Activated T-helper 17 cell treated with anti-CD3 and anti-CD28 coated beads, Interleukin-2, amount 50 U/mL, for 72 hours (primary cell): Measurements from ENCODE around the gene MTLN. TPM values are rescaled to one million over a fixed set of nuclear protein-coding genes. Genes with fewer than 3 reads are reported as not detected.
"Not testable (repeated sequence)": the region's sequence is repeated elsewhere in the genome, so short reads cannot be mapped to it uniquely, and the experiment has no call there.

ENCODE experiments used
- ATAC-seq: fragments of 150-1000 bp; cut with Tn5 transposase; replicated peaks from 2 replicates; pipeline ENCODE4 v1.10.0; 2021; ENCODE audit warnings: mild to moderate bottlenecking, moderate library complexity
- H3K27ac Mint-ChIP-seq: one replicate; pipeline ENCODE4 v1.8.0; 2022; ENCODE audit warnings: mixed read lengths
- H3K27me3 Mint-ChIP-seq: one replicate; pipeline ENCODE4 v1.8.0; 2022; ENCODE audit warnings: mixed read lengths
- H3K36me3 Mint-ChIP-seq: one replicate; pipeline ENCODE4 v1.8.0; 2022; ENCODE audit warnings: low read depth, mild to moderate bottlenecking, mixed read lengths
- H3K4me1 Mint-ChIP-seq: one replicate; pipeline ENCODE4 v1.8.0; 2022; ENCODE audit warnings: mixed read lengths
- H3K4me3 Mint-ChIP-seq: one replicate; pipeline ENCODE4 v1.8.0; 2022; ENCODE audit warnings: mild to moderate bottlenecking, mixed read lengths
- H3K9me3 Mint-ChIP-seq: one replicate; pipeline ENCODE4 v1.8.0; 2022; ENCODE audit warnings: mixed read lengths
- total RNA-seq, 2 donors: library from RNA; stranded (reverse); gene quantifications; one replicate each; pipeline ENCODE4 v1.2.3, GENCODE V29; 2022

The MTLN gene
- total RNA-seq, result 10 to 100 TPM; 33.0 to 55.3 TPM

DNA sequence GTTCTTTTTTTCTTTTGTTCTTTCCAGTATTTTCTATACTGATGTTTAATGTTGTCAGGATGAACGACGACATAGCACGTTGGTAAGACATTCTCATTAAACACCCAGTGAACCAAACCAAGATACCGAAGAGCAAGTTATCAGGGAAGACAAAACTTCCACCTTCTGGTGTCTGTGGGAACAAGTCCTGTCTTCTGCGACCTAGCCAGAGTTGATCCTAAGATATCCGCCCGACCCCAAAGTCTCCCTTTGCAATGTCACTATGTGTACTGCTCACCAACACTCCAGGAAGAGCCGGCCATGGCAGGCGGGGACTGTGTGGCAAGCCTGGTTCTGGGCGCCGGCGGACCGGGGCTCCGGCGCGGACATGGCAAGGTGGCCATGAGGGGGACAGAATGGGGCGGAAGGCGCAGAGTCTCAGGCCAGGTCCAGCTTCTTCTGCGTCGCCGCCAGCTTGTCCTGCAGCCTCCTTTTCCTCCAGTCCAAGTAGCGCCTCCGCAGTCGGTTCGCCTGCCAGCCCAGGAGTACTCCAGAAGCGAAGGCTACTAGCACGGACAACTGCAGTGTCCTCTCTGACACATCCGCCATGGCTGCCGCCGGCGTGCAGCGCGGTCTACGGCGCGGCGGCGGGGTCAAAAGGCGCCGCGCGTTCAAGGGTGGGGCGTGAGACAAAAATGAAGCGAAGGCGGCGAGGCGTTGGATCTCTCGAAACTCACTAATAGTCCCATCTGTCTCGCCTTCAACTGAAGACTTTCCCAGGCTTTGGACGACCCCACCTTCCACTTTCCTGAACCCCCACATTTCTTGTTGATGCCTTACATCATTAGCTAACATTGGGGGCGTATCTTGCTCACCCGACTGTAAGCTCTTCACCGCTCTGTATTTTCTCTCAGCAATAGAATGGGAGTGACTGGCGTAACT, at the start of gene MTLN:
MTLN (minus strand) TSS at position 610 of the 921 bp plus-strand sequence; CDS start at position 588, 22 bp downstream.
- peak; percentile 94 for ATAC-seq
- Mint-ChIP-seq H3K4me3 (peak within 1 kb of the TSS; percentile 94), H3K27me3 (peaks cover 19% of the 10 kb centered on the region), H3K27ac (peak within 1 kb of the TSS; percentile 95), H3K36me3 (peaks cover 39% of the 10 kb centered on the region), H3K4me1 (no peaks in the 10 kb centered on the region), H3K9me3 (no peaks in the 10 kb centered on the region)

DNA sequence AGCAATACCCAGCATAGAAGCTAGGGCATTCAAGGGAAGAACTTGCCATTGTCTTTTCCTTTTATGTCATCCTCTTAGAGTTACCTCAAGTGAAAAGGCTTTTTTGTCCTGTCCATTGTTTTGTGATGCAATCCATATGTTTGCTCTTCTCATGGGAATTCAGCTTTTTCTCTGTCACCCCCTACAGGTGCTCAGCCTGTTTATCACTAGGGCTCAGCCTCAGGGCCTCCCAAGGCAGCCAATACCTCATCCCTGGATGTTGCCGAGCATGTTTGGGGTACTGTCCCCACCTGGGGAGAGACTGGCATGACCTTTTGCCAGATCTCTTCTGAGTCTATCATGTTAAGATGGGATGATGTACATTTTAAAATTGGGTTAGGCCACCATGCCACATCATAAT, 49.6 kb upstream of the MTLN start:
- H3K27me3 Mint-ChIP-seq, H3K27ac Mint-ChIP-seq, H3K36me3 Mint-ChIP-seq, H3K9me3 Mint-ChIP-seq, H3K4me1 Mint-ChIP-seq, ATAC-seq, H3K4me3 Mint-ChIP-seq: not testable (repeated sequence)

- not testable (repeated sequence) for H3K27ac Mint-ChIP-seq, H3K9me3 Mint-ChIP-seq, H3K4me3 Mint-ChIP-seq, H3K4me1 Mint-ChIP-seq, H3K36me3 Mint-ChIP-seq, ATAC-seq, H3K27me3 Mint-ChIP-seq
These were observed 35.9 kb upstream of the MTLN start for GRCh38 chr2:110248081-110248795.

DNA sequence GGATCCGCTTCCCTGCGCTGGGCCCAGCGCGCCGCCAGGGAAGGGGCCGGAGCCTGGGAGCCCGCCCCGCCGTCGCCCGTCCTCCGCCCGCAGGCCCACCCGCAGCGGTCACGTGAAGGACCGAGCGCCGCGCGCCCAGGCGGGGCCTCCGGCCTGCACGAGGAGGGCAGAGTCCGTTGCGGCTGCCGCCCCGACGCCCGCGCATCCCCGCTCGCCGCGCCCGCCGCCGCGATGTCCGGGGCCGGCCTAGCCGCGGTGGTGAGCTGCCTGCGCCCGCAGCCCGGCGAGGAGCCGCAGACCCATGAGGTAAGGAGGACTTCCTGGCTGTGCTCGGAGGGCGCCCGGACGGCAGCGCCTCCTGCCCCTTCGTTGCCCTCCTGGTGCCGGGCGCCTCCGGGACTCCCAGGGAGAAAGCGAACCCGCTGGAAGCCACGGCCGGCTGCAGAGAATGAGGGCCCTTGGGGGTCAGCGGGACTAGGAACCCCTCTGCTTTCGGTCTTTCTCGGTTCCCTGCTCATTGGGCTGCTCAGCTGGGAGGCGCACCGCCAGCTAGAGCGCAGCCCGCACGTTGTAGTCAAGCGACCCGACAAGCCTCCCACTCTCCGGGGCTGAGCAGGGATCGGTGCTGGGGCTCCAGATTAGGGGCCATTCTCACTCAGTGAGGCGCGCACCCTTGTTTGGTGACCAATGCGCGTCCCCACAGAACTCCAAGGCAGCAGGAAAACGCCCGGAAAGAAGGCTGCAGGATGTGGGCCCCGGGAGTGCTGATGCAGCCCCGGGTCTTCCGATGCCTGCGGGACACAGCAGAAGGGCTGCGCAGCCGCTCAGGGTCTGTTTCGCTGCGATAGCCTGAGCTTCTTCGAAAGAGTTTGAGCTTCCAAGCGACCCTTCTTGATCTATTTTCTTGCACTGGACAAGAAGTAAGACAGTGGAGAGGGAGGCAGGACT, 33.4 kb upstream of the MTLN start:
- H3K27me3 Mint-ChIP-seq, H3K9me3 Mint-ChIP-seq, H3K4me3 Mint-ChIP-seq, H3K27ac Mint-ChIP-seq, H3K36me3 Mint-ChIP-seq, H3K4me1 Mint-ChIP-seq: not testable (repeated sequence)
- ATAC-seq, result peak; percentile 53

GRCh38 chr2:110243283-110243682, 30.9 kb upstream of the MTLN start:
- not testable (repeated sequence) for H3K27me3 Mint-ChIP-seq, H3K4me3 Mint-ChIP-seq, ATAC-seq, H3K4me1 Mint-ChIP-seq, H3K27ac Mint-ChIP-seq, H3K9me3 Mint-ChIP-seq, H3K36me3 Mint-ChIP-seq

GRCh38 chr2:110234514-110234913, 22.2 kb upstream of the MTLN start:
- not testable (repeated sequence) for H3K27ac Mint-ChIP-seq, H3K4me3 Mint-ChIP-seq, H3K4me1 Mint-ChIP-seq, H3K36me3 Mint-ChIP-seq, ATAC-seq, H3K27me3 Mint-ChIP-seq, H3K9me3 Mint-ChIP-seq

- not testable (repeated sequence) for H3K27ac Mint-ChIP-seq, H3K4me3 Mint-ChIP-seq, H3K9me3 Mint-ChIP-seq, H3K36me3 Mint-ChIP-seq, ATAC-seq, H3K4me1 Mint-ChIP-seq
- H3K27me3 Mint-ChIP-seq, result peaks cover 16% of the 10 kb centered on the region
These were observed 17.5 kb upstream of the MTLN start for GRCh38 chr2:110229886-110230285.

DNA sequence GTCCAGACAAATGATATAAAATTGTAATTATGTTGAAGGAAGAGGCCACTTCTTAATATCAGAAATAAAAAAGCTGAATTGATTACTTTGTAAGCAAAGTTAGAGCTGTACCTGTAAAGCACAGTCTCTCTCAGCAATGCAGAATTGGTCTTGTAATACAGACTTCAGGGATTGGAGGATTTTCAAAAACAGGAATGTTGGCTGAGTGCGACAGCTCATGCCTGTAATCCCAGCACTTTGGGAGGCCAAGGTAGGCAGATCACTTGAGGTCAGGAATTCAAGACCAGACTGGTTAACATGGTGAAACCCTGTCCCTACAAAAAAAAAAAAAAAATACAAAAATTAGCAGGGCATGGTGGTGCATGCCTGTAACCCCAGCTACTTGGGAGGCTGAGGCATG, 10.3 kb upstream of the MTLN start:
- not testable (repeated sequence) for H3K9me3 Mint-ChIP-seq, ATAC-seq, H3K4me1 Mint-ChIP-seq, H3K27ac Mint-ChIP-seq, H3K36me3 Mint-ChIP-seq, H3K4me3 Mint-ChIP-seq
- H3K27me3 Mint-ChIP-seq, result peaks cover 50% of the 10 kb centered on the region

DNA sequence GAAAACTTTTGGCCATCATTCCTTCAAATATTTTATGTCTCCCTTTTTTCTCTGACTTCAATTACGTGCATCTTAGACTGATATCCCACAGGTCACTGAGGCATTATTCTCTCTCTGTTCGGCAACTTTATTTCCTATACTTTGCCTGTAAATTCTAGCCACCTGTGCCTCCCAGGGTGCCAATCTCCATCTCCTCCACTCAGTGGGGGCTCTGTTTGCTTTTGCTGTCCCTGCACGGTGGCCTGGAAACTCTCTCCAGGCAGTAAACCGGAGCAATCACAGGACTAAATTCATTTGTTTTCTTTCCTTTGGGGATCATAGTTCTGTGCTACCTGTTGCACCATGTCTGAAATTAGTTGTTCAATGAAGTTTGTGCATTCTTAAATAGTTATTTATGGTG, 9.6 kb upstream of the MTLN start:
- peaks cover 48% of the 10 kb centered on the region for H3K27me3 Mint-ChIP-seq
- ATAC-seq, result no peak
- no peak overlapping the region for H3K27ac Mint-ChIP-seq
- no peaks in the 10 kb centered on the region for H3K4me1 Mint-ChIP-seq
- H3K4me3 Mint-ChIP-seq, result no peak overlapping the region
- H3K9me3 Mint-ChIP-seq, result no peaks in the 10 kb centered on the region
- H3K36me3 Mint-ChIP-seq, result no peaks in the 10 kb centered on the region

- Mint-ChIP-seq H3K27ac (no peak overlapping the region), H3K4me1 (no peaks in the 10 kb centered on the region), H3K9me3 (no peaks in the 10 kb centered on the region), H3K27me3 (peaks cover 56% of the 10 kb centered on the region), H3K4me3 (no peak overlapping the region), H3K36me3 (no peaks in the 10 kb centered on the region)
- ATAC-seq, result no peak
These were observed 7.8 kb upstream of the MTLN start for GRCh38 chr2:110220190-110220564.

DNA sequence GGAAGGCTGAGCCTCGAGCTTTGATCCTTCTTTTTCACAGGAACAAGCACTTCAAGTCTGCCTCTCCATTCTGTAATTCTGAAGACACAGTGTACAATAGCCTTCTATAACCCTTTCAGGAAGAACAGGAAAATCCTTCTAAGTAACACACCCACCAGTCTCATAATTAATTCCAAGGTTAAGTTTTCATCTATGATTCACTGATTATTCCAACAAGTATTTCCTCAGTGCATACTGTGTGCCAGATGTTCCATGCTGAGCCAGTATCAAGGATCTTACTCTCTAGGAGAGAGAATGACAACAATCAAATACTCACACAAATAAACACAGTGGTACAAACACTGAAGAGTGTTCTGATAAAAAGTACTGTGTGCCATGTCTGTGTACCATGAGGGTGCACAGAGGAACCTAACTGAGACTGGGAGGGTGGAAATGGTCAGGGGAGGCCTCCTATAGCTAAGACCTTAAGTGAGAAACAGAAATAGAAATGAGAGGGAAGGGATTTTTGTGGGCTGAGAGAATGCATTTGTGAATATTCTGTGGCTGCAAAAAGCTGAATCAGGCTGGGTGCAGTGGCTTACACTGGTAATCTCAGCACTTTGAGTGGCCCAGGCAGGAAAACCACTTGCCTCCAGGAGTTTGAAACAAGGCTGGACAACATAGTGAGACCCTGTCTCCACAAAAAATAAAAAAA, 7.3 kb upstream of the MTLN start:
- Mint-ChIP-seq H3K4me3 (no peak overlapping the region), H3K27me3 (peaks cover 59% of the 10 kb centered on the region), H3K27ac (no peak overlapping the region), H3K4me1 (no peaks in the 10 kb centered on the region), H3K9me3 (no peaks in the 10 kb centered on the region), H3K36me3 (no peaks in the 10 kb centered on the region)
- no peak for ATAC-seq

DNA sequence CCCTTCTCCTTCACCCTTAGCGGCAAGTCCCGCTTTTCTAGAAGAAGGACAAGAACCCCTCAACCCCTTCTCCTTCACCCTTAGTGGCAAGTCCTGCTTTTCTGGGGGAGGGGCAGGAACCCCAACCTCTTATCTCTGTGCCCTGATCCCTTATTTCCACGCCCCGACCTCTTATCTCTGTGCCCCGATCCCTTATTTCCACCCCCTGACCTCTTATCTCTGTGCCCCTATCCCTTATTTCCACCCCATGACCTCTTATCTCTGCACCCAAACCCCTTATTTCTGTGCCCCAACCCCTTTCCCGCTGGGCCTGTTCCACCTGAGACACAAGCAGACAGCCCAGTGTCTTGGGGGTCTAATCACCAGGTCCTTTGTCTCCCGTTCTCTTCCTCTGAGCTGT, 6.5 kb upstream of the MTLN start:
- not testable (repeated sequence) for H3K27ac Mint-ChIP-seq, H3K4me1 Mint-ChIP-seq, H3K9me3 Mint-ChIP-seq, H3K36me3 Mint-ChIP-seq, ATAC-seq, H3K4me3 Mint-ChIP-seq
- peaks cover 56% of the 10 kb centered on the region for H3K27me3 Mint-ChIP-seq

- H3K27ac Mint-ChIP-seq, result no peak overlapping the region
- ATAC-seq, result no peak
- H3K4me1 Mint-ChIP-seq, result no peaks in the 10 kb centered on the region
- no peak overlapping the region for H3K4me3 Mint-ChIP-seq
- no peaks in the 10 kb centered on the region for H3K9me3 Mint-ChIP-seq
- H3K36me3 Mint-ChIP-seq, result peaks cover 9% of the 10 kb centered on the region
- peaks cover 52% of the 10 kb centered on the region for H3K27me3 Mint-ChIP-seq
These were observed 4.5 kb upstream of the MTLN start for GRCh38 chr2:110216803-110217202.

DNA sequence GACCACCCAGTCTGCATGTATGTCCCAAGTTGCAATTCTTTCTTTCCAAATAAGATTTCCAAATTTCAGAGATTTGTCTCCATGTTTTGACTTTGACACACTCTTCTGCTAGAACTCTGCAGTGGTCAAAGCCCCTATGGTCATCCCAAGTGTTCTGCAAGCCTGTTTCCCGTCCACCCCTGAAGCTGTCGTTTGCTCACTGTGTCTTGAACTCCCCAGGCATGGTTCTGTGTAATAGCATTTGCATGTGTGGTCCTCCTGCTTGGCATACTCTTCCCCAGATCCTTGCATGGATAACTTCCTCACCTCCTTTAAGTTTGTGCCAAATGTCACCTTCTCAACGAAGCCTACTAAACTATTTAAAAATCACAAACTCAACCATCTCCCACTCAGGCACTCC, 3.9 kb upstream of the MTLN start:
- no peak overlapping the region for H3K4me3 Mint-ChIP-seq
- no peaks in the 10 kb centered on the region for H3K4me1 Mint-ChIP-seq
- peaks cover 14% of the 10 kb centered on the region for H3K36me3 Mint-ChIP-seq
- no peak for ATAC-seq
- H3K27me3 Mint-ChIP-seq, result peaks cover 50% of the 10 kb centered on the region
- H3K27ac Mint-ChIP-seq, result no peak overlapping the region
- H3K9me3 Mint-ChIP-seq, result no peaks in the 10 kb centered on the region
